Measurements from ENCODE around the gene SSUH2. TPM values are rescaled to one million over a fixed set of nuclear protein-coding genes. Genes with fewer than 3 reads are reported as not detected.

SSUH2 gene
- total and polyA plus RNA-seq, 2 of the 13 experiments (the other 11 are each of a cell fraction or from before 2014, with no cell fraction given) = 38.1 to 136 TPM

DNA sequence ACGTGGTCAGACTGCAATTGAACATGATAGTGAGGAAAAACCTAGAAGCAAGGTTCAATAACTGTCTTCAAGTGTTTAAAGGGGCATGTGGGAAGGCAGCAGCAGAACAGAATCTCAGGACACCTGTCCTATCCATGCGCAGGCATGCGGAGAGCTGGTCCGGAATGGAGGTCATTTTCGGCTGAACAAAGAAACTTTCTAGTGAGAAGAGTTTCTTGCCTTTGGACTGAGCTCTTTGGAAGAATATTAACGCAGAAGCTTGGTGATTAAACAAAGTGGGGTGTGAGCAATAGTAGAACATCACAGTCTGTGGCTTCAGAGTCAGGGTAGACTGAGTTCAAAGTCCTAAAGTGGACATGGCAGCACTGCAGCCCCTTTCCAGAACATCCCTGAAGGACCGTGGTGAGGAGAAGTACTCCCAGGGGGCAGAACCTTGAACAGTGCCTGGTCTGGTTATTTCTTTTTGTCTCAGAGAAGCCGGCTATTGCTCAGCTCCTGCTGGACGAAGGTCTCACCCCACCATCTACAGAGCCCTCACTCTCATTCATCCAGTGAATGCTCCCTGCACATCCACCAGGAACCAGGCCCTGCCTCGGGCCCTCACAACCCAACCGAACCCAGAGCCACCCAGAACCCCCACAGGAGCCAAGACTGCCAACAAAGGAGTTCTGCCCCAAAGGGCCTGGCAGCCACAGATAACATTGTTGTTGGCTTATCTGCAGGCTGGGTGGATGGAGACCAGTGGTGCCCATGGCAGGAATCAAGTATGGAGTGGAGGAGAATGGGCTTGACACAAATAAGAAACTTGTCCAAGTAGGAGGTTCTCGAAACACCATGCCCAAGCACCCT is 2.8 kb upstream of the SSUH2 start (continued):
- TF ChIP-seq, protein P1, sequence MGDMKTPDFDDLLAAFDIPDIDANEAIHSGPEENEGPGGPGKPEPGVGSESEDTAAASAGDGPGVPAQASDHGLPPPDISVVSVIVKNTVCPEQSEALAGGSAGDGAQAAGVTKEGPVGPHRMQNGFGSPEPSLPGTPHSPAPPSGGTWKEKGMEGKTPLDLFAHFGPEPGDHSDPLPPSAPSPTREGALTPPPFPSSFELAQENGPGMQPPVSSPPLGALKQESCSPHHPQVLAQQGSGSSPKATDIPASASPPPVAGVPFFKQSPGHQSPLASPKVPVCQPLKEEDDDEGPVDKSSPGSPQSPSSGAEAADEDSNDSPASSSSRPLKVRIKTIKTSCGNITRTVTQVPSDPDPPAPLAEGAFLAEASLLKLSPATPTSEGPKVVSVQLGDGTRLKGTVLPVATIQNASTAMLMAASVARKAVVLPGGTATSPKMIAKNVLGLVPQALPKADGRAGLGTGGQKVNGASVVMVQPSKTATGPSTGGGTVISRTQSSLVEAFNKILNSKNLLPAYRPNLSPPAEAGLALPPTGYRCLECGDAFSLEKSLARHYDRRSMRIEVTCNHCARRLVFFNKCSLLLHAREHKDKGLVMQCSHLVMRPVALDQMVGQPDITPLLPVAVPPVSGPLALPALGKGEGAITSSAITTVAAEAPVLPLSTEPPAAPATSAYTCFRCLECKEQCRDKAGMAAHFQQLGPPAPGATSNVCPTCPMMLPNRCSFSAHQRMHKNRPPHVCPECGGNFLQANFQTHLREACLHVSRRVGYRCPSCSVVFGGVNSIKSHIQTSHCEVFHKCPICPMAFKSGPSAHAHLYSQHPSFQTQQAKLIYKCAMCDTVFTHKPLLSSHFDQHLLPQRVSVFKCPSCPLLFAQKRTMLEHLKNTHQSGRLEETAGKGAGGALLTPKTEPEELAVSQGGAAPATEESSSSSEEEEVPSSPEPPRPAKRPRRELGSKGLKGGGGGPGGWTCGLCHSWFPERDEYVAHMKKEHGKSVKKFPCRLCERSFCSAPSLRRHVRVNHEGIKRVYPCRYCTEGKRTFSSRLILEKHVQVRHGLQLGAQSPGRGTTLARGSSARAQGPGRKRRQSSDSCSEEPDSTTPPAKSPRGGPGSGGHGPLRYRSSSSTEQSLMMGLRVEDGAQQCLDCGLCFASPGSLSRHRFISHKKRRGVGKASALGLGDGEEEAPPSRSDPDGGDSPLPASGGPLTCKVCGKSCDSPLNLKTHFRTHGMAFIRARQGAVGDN (CRISPR knock-in tag; IDR thresholded peaks at IDR 0.05) = peak; percentile 76
- TF ChIP-seq, protein P2, sequence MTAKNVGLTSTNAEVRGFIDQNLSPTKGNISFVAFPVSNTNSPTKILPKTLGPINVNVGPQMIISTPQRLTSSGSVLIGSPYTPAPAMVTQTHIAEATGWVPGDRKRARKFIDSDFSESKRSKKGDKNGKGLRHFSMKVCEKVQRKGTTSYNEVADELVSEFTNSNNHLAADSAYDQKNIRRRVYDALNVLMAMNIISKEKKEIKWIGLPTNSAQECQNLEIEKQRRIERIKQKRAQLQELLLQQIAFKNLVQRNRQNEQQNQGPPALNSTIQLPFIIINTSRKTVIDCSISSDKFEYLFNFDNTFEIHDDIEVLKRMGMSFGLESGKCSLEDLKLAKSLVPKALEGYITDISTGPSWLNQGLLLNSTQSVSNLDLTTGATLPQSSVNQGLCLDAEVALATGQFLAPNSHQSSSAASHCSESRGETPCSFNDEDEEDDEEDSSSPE (CRISPR knock-in tag; IDR thresholded peaks at IDR 0.05) = 0 out of 2 replicates have a peak, but pooled peaks have one; percentile 33
- no peak for TF ChIP-seq SAFB2 (CRISPR knock-in tag; IDR thresholded peaks at IDR 0.05; ENCODE audit: borderline replicate concordance, low read depth)
- 0 out of 2 replicates have a peak, but pooled peaks have one; percentile 15 for TF ChIP-seq TSC22D2 (CRISPR knock-in tag; IDR thresholded peaks at IDR 0.05; ENCODE audit: borderline replicate concordance)
- TF ChIP-seq ELF3 (CRISPR knock-in tag; IDR thresholded peaks at IDR 0.05) = peak; percentile 46; the same call in 1 of the 2 replicates
- TF ChIP-seq ZNF235 (CRISPR knock-in tag; IDR thresholded peaks at IDR 0.05; ENCODE audit: borderline replicate concordance) = no peak
- peak; percentile 22; the same call in 1 of the 2 replicates for TF ChIP-seq TBX2 (CRISPR knock-in tag; IDR thresholded peaks at IDR 0.05; ENCODE audit: borderline replicate concordance)
- TF ChIP-seq, protein P3, sequence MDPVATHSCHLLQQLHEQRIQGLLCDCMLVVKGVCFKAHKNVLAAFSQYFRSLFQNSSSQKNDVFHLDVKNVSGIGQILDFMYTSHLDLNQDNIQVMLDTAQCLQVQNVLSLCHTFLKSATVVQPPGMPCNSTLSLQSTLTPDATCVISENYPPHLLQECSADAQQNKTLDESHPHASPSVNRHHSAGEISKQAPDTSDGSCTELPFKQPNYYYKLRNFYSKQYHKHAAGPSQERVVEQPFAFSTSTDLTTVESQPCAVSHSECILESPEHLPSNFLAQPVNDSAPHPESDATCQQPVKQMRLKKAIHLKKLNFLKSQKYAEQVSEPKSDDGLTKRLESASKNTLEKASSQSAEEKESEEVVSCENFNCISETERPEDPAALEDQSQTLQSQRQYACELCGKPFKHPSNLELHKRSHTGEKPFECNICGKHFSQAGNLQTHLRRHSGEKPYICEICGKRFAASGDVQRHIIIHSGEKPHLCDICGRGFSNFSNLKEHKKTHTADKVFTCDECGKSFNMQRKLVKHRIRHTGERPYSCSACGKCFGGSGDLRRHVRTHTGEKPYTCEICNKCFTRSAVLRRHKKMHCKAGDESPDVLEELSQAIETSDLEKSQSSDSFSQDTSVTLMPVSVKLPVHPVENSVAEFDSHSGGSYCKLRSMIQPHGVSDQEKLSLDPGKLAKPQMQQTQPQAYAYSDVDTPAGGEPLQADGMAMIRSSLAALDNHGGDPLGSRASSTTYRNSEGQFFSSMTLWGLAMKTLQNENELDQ (CRISPR knock-in tag; IDR thresholded peaks at IDR 0.05; ENCODE audit: borderline replicate concordance) = no peak
- no peak for TF ChIP-seq SNAPC2 (CRISPR knock-in tag; IDR thresholded peaks at IDR 0.05)
- TF ChIP-seq XRCC5 (optimal IDR thresholded peaks at IDR 0.05; ENCODE audit: low read length) = peak; percentile 56
- TF ChIP-seq, protein P4, sequence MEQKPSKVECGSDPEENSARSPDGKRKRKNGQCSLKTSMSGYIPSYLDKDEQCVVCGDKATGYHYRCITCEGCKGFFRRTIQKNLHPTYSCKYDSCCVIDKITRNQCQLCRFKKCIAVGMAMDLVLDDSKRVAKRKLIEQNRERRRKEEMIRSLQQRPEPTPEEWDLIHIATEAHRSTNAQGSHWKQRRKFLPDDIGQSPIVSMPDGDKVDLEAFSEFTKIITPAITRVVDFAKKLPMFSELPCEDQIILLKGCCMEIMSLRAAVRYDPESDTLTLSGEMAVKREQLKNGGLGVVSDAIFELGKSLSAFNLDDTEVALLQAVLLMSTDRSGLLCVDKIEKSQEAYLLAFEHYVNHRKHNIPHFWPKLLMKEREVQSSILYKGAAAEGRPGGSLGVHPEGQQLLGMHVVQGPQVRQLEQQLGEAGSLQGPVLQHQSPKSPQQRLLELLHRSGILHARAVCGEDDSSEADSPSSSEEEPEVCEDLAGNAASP (CRISPR knock-in tag; IDR thresholded peaks at IDR 0.05; ENCODE audit: borderline replicate concordance) = peak; percentile 32; the same call in 1 of the 2 replicates
- 0 out of 2 replicates have a peak, but pooled peaks have one; percentile 59 for TF ChIP-seq MEIS1 (CRISPR knock-in tag; IDR thresholded peaks at IDR 0.05; ENCODE audit: borderline replicate concordance)
- no peak for TF ChIP-seq MEIS2 (CRISPR knock-in tag; IDR thresholded peaks at IDR 0.05)
- TF ChIP-seq ZNF138 (CRISPR knock-in tag; IDR thresholded peaks at IDR 0.05; ENCODE audit: low read depth) = no peak
- TF ChIP-seq ZNF605 (CRISPR knock-in tag; IDR thresholded peaks at IDR 0.05) = peak; percentile 79
- TF ChIP-seq RCOR2 (CRISPR knock-in tag; IDR thresholded peaks at IDR 0.05) = peak; percentile 43; the same call in 1 of the 2 replicates
- TF ChIP-seq, protein P5, sequence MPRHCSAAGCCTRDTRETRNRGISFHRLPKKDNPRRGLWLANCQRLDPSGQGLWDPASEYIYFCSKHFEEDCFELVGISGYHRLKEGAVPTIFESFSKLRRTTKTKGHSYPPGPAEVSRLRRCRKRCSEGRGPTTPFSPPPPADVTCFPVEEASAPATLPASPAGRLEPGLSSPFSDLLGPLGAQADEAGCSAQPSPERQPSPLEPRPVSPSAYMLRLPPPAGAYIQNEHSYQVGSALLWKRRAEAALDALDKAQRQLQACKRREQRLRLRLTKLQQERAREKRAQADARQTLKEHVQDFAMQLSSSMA (CRISPR knock-in tag; IDR thresholded peaks at IDR 0.05) = no peak
- no peak for TF ChIP-seq FOXC1 (CRISPR knock-in tag; IDR thresholded peaks at IDR 0.05; ENCODE audit: borderline replicate concordance)

All from HepG2 (cell line).